H1 (cell line): Measurements from ENCODE around the gene VSTM4. TPM values are rescaled to one million over a fixed set of nuclear protein-coding genes. Genes with fewer than 3 reads are reported as not detected.

Experiments used
- CTCF ChIA-PET: fragments of 300-600 bp; sonication (Branson Sonifier 250); formaldehyde crosslinking; loops from one replicate; lab custom pipeline; 2021; ENCODE audit not compliant: partially characterized antibody; lab: Charles Lee
- POLR2A ChIA-PET: fragments of 300-600 bp; sonication (Branson Sonifier 250); formaldehyde crosslinking; loops from one replicate; lab custom pipeline; 2021; ENCODE audit warnings: inconsistent platforms; ENCODE audit not compliant: partially characterized antibody; lab: Charles Lee
- DNase-seq, 2 experiments: peaks; one replicate each; pipeline versions ENCODE4 v3.0.0 to v3.0.0-alpha.2; 2010 to 2022; ENCODE audit warnings: low spot score in 2 of 2, low read depth in 1 of 2, mixed read lengths in 1 of 2
- FAIRE-seq: peaks from 2 replicates; lab custom pipeline; 2011; peaks lifted over from hg19 to GRCh38; lab: Jason Lieb, UNC
- H2AFZ ChIP-seq: 2 replicates; pipeline ENCODE4 v1.8.1; 2012; ENCODE audit warnings: low read length, inconsistent platforms
- H2AK5ac ChIP-seq: 2 replicates; pipeline ENCODE4 v1.6.1; 2013; ENCODE audit warnings: low read depth, low read length
- H2BK120ac ChIP-seq: replicated peaks from 2 replicates; pipeline ENCODE3; 2013; ENCODE audit warnings: low read depth, low read length, inconsistent platforms
- H2BK12ac ChIP-seq: 2 replicates; pipeline ENCODE4 v1.6.1; 2013; ENCODE audit warnings: low read depth, low read length
- H2BK15ac ChIP-seq: 2 replicates; pipeline ENCODE4 v1.6.1; 2013; ENCODE audit warnings: low read length
- H2BK20ac ChIP-seq: 2 replicates; pipeline ENCODE4 v1.6.1; 2013; ENCODE audit warnings: low read length
- H2BK5ac ChIP-seq: 2 replicates; pipeline ENCODE4 v1.6.1; 2013; ENCODE audit warnings: low read depth, low read length
- H3K14ac ChIP-seq: 2 replicates; pipeline ENCODE4 v1.6.1; 2013; ENCODE audit warnings: inconsistent platforms; ENCODE audit not compliant: insufficient read length
- H3K18ac ChIP-seq: 2 replicates; pipeline ENCODE4 v1.6.1; 2013; ENCODE audit warnings: low read length; ENCODE audit errors: extremely low read depth
- H3K23ac ChIP-seq: 2 replicates; pipeline ENCODE4 v1.6.1; 2013; ENCODE audit warnings: inconsistent platforms; ENCODE audit not compliant: insufficient read length
- H3K23me2 ChIP-seq: 2 replicates; pipeline ENCODE4 v1.6.1; 2013; ENCODE audit warnings: low read depth, low read length
- H3K27ac ChIP-seq: 2 replicates; pipeline ENCODE4 v1.6.1; 2011; ENCODE audit warnings: low read depth, low read length, inconsistent platforms
- H3K27me3 ChIP-seq, 4 experiments: replicated peaks in 1 of 4; 1 replicate in 1 of 4; 2 replicates in 3 of 4; pipeline versions ENCODE4 v1.6.1 to v1.8.1; 2011 to 2013; ENCODE audit warnings: low read length in 3 of 4, mild to moderate bottlenecking in 3 of 4, inconsistent platforms in 2 of 4, mixed read lengths in 2 of 4, moderate library complexity in 1 of 4; ENCODE audit not compliant: control insufficient read depth in 3 of 4, insufficient read depth in 3 of 4; ENCODE audit errors: extremely low read depth in 1 of 4
- H3K36me3 ChIP-seq, 4 experiments: 2 replicates each; pipeline versions ENCODE4 v1.6.1 to v1.8.1; 2011 to 2013; ENCODE audit warnings: mild to moderate bottlenecking in 4 of 4, low read length in 3 of 4, moderate library complexity in 2 of 4, control low read depth in 1 of 4, inconsistent platforms in 1 of 4; ENCODE audit not compliant: insufficient read depth in 4 of 4, control insufficient read depth in 2 of 4
- H3K4ac ChIP-seq: replicated peaks from 2 replicates; pipeline ENCODE3; 2013; ENCODE audit warnings: low read length, low read depth, mixed read lengths, inconsistent platforms; ENCODE audit not compliant: insufficient read length
- H3K4me1 ChIP-seq, 4 experiments: replicated peaks in 1 of 4; 1 replicate in 1 of 4; 2 replicates in 3 of 4; pipeline versions ENCODE4 v1.6.1 to v1.8.1; 2011 to 2013; ENCODE audit warnings: low read length in 3 of 4, inconsistent platforms in 2 of 4, mixed read lengths in 1 of 4; ENCODE audit not compliant: insufficient read depth in 4 of 4, control insufficient read depth in 3 of 4
- H3K4me2 ChIP-seq, 2 experiments: 2 replicates each; pipeline versions ENCODE4 v1.6.1 to v1.8.1; 2011 to 2013; ENCODE audit warnings: low read depth in 2 of 2, low read length in 2 of 2, control low read depth in 1 of 2, inconsistent platforms in 1 of 2, mild to moderate bottlenecking in 1 of 2; ENCODE audit not compliant: insufficient read depth in 1 of 2
- H3K4me3 ChIP-seq, 4 experiments: fragments of 200-600, 300-600 bp in 1 of 4; sonication (generic), shearing (Covaris generic), sonication (Bioruptor Twin) in 1 of 4; 2 replicates each; pipeline versions ENCODE4 v1.5.1 to v1.8.1; 2011 to 2016; ENCODE audit warnings: low read length in 4 of 4, low read depth in 3 of 4, control low read depth in 2 of 4, inconsistent platforms in 2 of 4, mild to moderate bottlenecking in 2 of 4, mixed read lengths in 1 of 4, moderate library complexity in 1 of 4; ENCODE audit not compliant: insufficient read depth in 2 of 4; ENCODE audit errors: extremely low read depth in 1 of 4
- H3K56ac ChIP-seq: replicated peaks from 2 replicates; pipeline ENCODE3; 2013; ENCODE audit warnings: low read depth, mild to moderate bottlenecking, mixed read lengths, low read length, inconsistent platforms; ENCODE audit not compliant: insufficient read length
- H3K79me1 ChIP-seq: 2 replicates; pipeline ENCODE4 v1.6.1; 2013; ENCODE audit warnings: low read depth, low read length, control low read depth
- H3K79me2 ChIP-seq, 2 experiments: 2 replicates each; pipeline versions ENCODE4 v1.6.1 to v1.8.1; 2012 to 2013; ENCODE audit warnings: low read length in 2 of 2, mild to moderate bottlenecking in 2 of 2, inconsistent platforms in 1 of 2; ENCODE audit not compliant: insufficient read depth in 2 of 2, control insufficient read depth in 1 of 2
- H3K9ac ChIP-seq, 4 experiments: replicated peaks in 1 of 4; 1 replicate in 1 of 4; 2 replicates in 3 of 4; pipeline versions ENCODE4 v1.6.1 to v1.8.1; 2011 to 2013; ENCODE audit warnings: low read depth in 3 of 4, low read length in 3 of 4, control low read depth in 2 of 4, mild to moderate bottlenecking in 2 of 4, moderate library complexity in 2 of 4, inconsistent platforms in 1 of 4; ENCODE audit errors: extremely low read depth in 1 of 4
- H3K9me3 ChIP-seq, 2 experiments: 2 replicates each; pipeline versions ENCODE4 v1.6.1 to v1.8.1; 2012 to 2013; ENCODE audit warnings: mild to moderate bottlenecking in 2 of 2, moderate library complexity in 2 of 2, control low read depth in 1 of 2, inconsistent platforms in 1 of 2, low read depth in 1 of 2, low read length in 1 of 2, mixed read lengths in 1 of 2; ENCODE audit not compliant: insufficient read depth in 2 of 2
- H4K20me1 ChIP-seq, 2 experiments: replicated peaks in 1 of 2; 2 replicates each; pipeline versions ENCODE3 to v1.8.1; 2011 to 2013; ENCODE audit warnings: inconsistent platforms in 2 of 2, low read length in 2 of 2, mild to moderate bottlenecking in 1 of 2; ENCODE audit not compliant: insufficient read depth in 2 of 2, control insufficient read depth in 1 of 2
- H4K5ac ChIP-seq: 2 replicates; pipeline ENCODE4 v1.6.1; 2013; ENCODE audit warnings: low read length, low read depth, mixed read lengths, inconsistent platforms; ENCODE audit not compliant: insufficient read length
- H4K8ac ChIP-seq: 2 replicates; pipeline ENCODE4 v1.8.0; 2013; ENCODE audit warnings: mild to moderate bottlenecking, moderate library complexity, low read length, inconsistent platforms; ENCODE audit not compliant: insufficient read depth; ENCODE audit errors: extremely low read depth
- H4K91ac ChIP-seq: replicated peaks from 2 replicates; pipeline ENCODE3; 2013; ENCODE audit warnings: low read length, mixed read lengths, inconsistent platforms; ENCODE audit not compliant: insufficient read length
- CBX5 ChIP-seq: fragments of 300-800, 300-1000 bp; sonication (generic); IDR thresholded peaks from 2 replicates; pipeline ENCODE4 v1.7.1; 2016; ENCODE audit warnings: antibody characterized with exemption, low read length, low read depth
- CTCF ChIP-seq, 3 experiments: IDR thresholded peaks; 1 replicate in 2 of 3; 2 replicates in 1 of 3; pipeline versions ENCODE4 v1.5.1 to v1.6.1; 2011; ENCODE audit warnings: low read length in 3 of 3, mild to moderate bottlenecking in 3 of 3, inconsistent platforms in 2 of 3, low read depth in 1 of 3, moderate library complexity in 1 of 3; ENCODE audit not compliant: insufficient read depth in 1 of 3; ENCODE audit errors: control extremely low read depth in 1 of 3
- EGR1 ChIP-seq: IDR thresholded peaks from 2 replicates; pipeline ENCODE4 v1.6.1; 2011; ENCODE audit warnings: low read depth, low read length, borderline replicate concordance
- GABPA ChIP-seq: IDR thresholded peaks from 2 replicates; pipeline ENCODE4 v1.6.1; 2011; ENCODE audit warnings: mild to moderate bottlenecking, low read length, moderate library complexity, borderline replicate concordance; ENCODE audit not compliant: insufficient read depth
- JUND ChIP-seq: IDR thresholded peaks from 2 replicates; pipeline ENCODE4 v1.6.1; 2011; ENCODE audit warnings: mild to moderate bottlenecking, improper control_type of control experiment, low read length
- RAD21 ChIP-seq, 2 experiments: IDR thresholded peaks in 1 of 2; conservative IDR thresholded peaks in 1 of 2; 2 replicates each; pipeline ENCODE4 v1.6.1; 2011; ENCODE audit warnings: low read depth in 2 of 2, low read length in 2 of 2, improper control_type of control experiment in 1 of 2, inconsistent platforms in 1 of 2, mild to moderate bottlenecking in 1 of 2, moderate library complexity in 1 of 2
- RFX5 ChIP-seq: IDR thresholded peaks from 2 replicates; pipeline ENCODE4 v1.6.1; 2011; ENCODE audit warnings: low read depth, low read length, improper control_type of control experiment, borderline replicate concordance
- SIN3A ChIP-seq, 2 experiments: IDR thresholded peaks in 1 of 2; conservative IDR thresholded peaks in 1 of 2; 2 replicates each; pipeline ENCODE4 v1.6.1; 2011 to 2012; ENCODE audit warnings: low read length in 2 of 2, improper control_type of control experiment in 1 of 2, low read depth in 1 of 2, mild to moderate bottlenecking in 1 of 2
- SP2 ChIP-seq: IDR thresholded peaks from 2 replicates; pipeline ENCODE4 v1.6.1; 2012; ENCODE audit warnings: mild to moderate bottlenecking, low read length, inconsistent platforms
- TAF7 ChIP-seq: optimal IDR thresholded peaks from 2 replicates; pipeline ENCODE3; 2011; ENCODE audit warnings: low read depth, mild to moderate bottlenecking, inconsistent platforms, low read length, moderate library complexity, borderline replicate concordance
- WGBS, 2 experiments: shearing (Covaris generic) in 1 of 2; methylation state at CpG; one replicate each; pipeline versions ENCODE4 v1.1.6 to v1.1.7; 2013 to 2015; ENCODE audit warnings: low lambda C conversion rate in 2 of 2, mixed read lengths in 2 of 2, inconsistent platforms in 1 of 2, low coverage in 1 of 2, missing lambda C conversion rate in 1 of 2; ENCODE audit not compliant: insufficient replicate concordance in 2 of 2, insufficient coverage in 1 of 2, insufficient read length in 1 of 2; ENCODE audit errors: extremely low coverage in 1 of 2, missing lambda C conversion rate in 1 of 2; 5-methylcytosine and 5-hydroxymethylcytosine counted together
- polyA plus RNA-seq, 7 experiments: library from polyadenylated mRNA; depleted of rRNA in 3 of 7; stranded (reverse) in 5 of 7; unstranded in 2 of 7; fragments of >200 nt in 5 of 7; fragments of 200-250 nt in 2 of 7; gene quantifications; 1 replicate in 5 of 7; 2 replicates in 1 of 7; 4 replicates in 1 of 7; pipeline versions ENCODE4 v1.2.1 to v1.2.3, GENCODE V29; 2011 to 2013; ENCODE audit warnings: missing spikeins in 2 of 7, mixed read lengths in 2 of 7
- total RNA-seq: library from RNA; stranded (reverse); fragmentation: NEBNext Ultra II Directional; extraction: Animal tissue kit (Norgen Biotek cat#: 25700); gene quantifications from 2 replicates; pipeline ENCODE4 v1.2.1, GENCODE V29; 2021

Gene VSTM4
- total and polyA plus RNA-seq, 2 of the 8 experiments (the other 6 are each of a cell fraction or from before 2014, with no cell fraction given): 0.48 to 0.73 TPM

GRCh38 chr10:49080965-49081364, 34.4 kb downstream of the VSTM4 start:
- Histone ChIP-seq H2AFZ (no peak overlapping the region), H2BK120ac (no peak overlapping the region), H2BK20ac (0 out of 2 replicates have a peak overlapping the region, but pooled peaks have one; percentile 43), H2BK15ac (peak overlapping the region; percentile 61), H4K8ac (no peak overlapping the region), H3K4me2 (peak overlapping the region; percentile 34 to 37; a peak in 1 of 4 replicates), H3K4me1 (peaks cover 2 to 13% (median 3%) of the 10 kb centered on the region in 4 experiments), H3K79me2 (no peaks in the 10 kb centered on the region), H3K56ac (no peak overlapping the region), H3K27ac (no peak overlapping the region), H3K9ac (no peak overlapping the region; a peak in 1 of 7 replicates), H2BK5ac (peak overlapping the region; percentile 41; the same call in 1 of the 2 replicates), H3K23me2 (no peaks in the 10 kb centered on the region), H3K23ac (no peak overlapping the region), H3K36me3 (no peaks in the 10 kb centered on the region), H2BK12ac (peak overlapping the region; percentile 85), H4K20me1 (no peaks in the 10 kb centered on the region), H3K79me1 (no peaks in the 10 kb centered on the region), H3K27me3 (no peaks in the 10 kb centered on the region; a peak in 3 of 7 replicates), H4K91ac (no peak overlapping the region), H3K18ac (peak overlapping the region; percentile 43; the same call in 1 of the 2 replicates), H3K4me3 (no peak overlapping the region), H4K5ac (no peak overlapping the region), H3K4ac (no peak overlapping the region), H3K9me3 (no peaks in the 10 kb centered on the region), H3K14ac (no peak overlapping the region), H2AK5ac (peak overlapping the region; percentile 95)
- WGBS, 2 experiments: 91% methylated on average over 3 of the region's 3 CpGs; no CpG with 5 or more reads in 1 of the 2 experiments
- FAIRE-seq (no peak), DNase-seq (no peak)
- ChIA-PET POLR2A (no interaction called here), CTCF (interaction anchor here (0.8 to 3.1 kb wide), 3 partner anchors 39 to 83 kb away, joined by 3 to 12 read pairs (median 4); no protein-coding TSS in a partner anchor)
- no peak for TF ChIP-seq JUND
- TF ChIP-seq CTCF (IDR thresholded peaks at IDR 0.05; ENCODE audit: control extremely low read depth in 1 of 3, insufficient read depth in 1 of 3, low read depth in 1 of 3, low read length in 3 of 3): no peak
- TF ChIP-seq TAF7: no peak
- TF ChIP-seq RFX5: no peak
- TF ChIP-seq RAD21 (IDR thresholded peaks at IDR 0.05 in 1 of 2, conservative IDR thresholded peaks at IDR 0.05 in 1 of 2; ENCODE audit: low read depth in 2 of 2, low read length in 2 of 2): no peak
- no peak for TF ChIP-seq SP2
- TF ChIP-seq EGR1: no peak
- no peak for TF ChIP-seq GABPA
- TF ChIP-seq SIN3A (conservative IDR thresholded peaks at IDR 0.05 in 1 of 2, IDR thresholded peaks at IDR 0.05 in 1 of 2; ENCODE audit: low read depth in 1 of 2, low read length in 2 of 2): no peak
- TF ChIP-seq CBX5: no peak
